Peyer's patch (tissue), 4 donors: ENCODE data around the gene FBXW7.

Source experiments
- CTCF ChIP-seq, 6 experiments: fragments of 450-650 bp in 4 of 6; fragments of 200-600 bp in 2 of 6; sonication (generic) in 1 of 6; IDR thresholded peaks; one replicate each; pipeline ENCODE4 v1.5.1; 2017 to 2019; ENCODE audit warnings: antibody characterized with exemption in 6 of 6, mild to moderate bottlenecking in 3 of 6, moderate library complexity in 1 of 6
- POLR2A ChIP-seq, 2 donors: fragments of 450-650 bp; IDR thresholded peaks; one replicate each; pipeline ENCODE4 v1.5.1; 2017; ENCODE audit warnings: antibody characterized with exemption in 2 of 2, mild to moderate bottlenecking in 2 of 2, moderate library complexity in 2 of 2

- no peak for TF ChIP-seq POLR2A (IDR thresholded peaks at IDR 0.05)
- no peak for TF ChIP-seq CTCF (IDR thresholded peaks at IDR 0.05)
Observed at GRCh38 chr4:152529880-152530279, 6.0 kb downstream of the FBXW7 start.
